ENCODE measurements around the gene NPSR1.

GRCh38 chr7:34749446-34749845 lies 91.4 kb downstream of the NPSR1 start:
- TF ChIP-seq EP300 (IDR thresholded peaks at IDR 0.05; ENCODE audit: low read depth) (no peak), POLR2A (IDR thresholded peaks at IDR 0.05) (no peak), POLR2AphosphoS5 (IDR thresholded peaks at IDR 0.05) (no peak)
- TF ChIP-seq, protein P1, sequence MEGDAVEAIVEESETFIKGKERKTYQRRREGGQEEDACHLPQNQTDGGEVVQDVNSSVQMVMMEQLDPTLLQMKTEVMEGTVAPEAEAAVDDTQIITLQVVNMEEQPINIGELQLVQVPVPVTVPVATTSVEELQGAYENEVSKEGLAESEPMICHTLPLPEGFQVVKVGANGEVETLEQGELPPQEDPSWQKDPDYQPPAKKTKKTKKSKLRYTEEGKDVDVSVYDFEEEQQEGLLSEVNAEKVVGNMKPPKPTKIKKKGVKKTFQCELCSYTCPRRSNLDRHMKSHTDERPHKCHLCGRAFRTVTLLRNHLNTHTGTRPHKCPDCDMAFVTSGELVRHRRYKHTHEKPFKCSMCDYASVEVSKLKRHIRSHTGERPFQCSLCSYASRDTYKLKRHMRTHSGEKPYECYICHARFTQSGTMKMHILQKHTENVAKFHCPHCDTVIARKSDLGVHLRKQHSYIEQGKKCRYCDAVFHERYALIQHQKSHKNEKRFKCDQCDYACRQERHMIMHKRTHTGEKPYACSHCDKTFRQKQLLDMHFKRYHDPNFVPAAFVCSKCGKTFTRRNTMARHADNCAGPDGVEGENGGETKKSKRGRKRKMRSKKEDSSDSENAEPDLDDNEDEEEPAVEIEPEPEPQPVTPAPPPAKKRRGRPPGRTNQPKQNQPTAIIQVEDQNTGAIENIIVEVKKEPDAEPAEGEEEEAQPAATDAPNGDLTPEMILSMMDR (IDR thresholded peaks at IDR 0.05), result no peak
